GM13976 (cell line): ENCODE data around the gene COBL.

ENCODE experiments used
- DNase-seq: peaks from one replicate; pipeline ENCODE4 v3.0.0; 2012; ENCODE audit warnings: low spot score
- in situ Hi-C: fragments of 300-500 bp; cut with MboI; formaldehyde crosslinking; loops from one replicate; pipeline ENCODE4 v1.12.0; 2022; ENCODE audit warnings: low sequenced_read_pairs, mixed read lengths, inconsistent platforms; ENCODE audit not compliant: unreplicated experiment
- TF ChIP-seq, protein P1 (sequence below): IDR thresholded peaks from 2 replicates; pipeline ENCODE4 v1.5.1; 2012; ENCODE audit warnings: borderline replicate concordance, mild to moderate bottlenecking; ENCODE audit not compliant: insufficient read depth; ENCODE audit errors: extremely low read depth, missing control alignments, control extremely low read depth

COBL gene

GRCh38 chr7:51220226-51220625 lies 96.4 kb downstream of the COBL start:
- no peak for DNase-seq
- TF ChIP-seq, protein P1, sequence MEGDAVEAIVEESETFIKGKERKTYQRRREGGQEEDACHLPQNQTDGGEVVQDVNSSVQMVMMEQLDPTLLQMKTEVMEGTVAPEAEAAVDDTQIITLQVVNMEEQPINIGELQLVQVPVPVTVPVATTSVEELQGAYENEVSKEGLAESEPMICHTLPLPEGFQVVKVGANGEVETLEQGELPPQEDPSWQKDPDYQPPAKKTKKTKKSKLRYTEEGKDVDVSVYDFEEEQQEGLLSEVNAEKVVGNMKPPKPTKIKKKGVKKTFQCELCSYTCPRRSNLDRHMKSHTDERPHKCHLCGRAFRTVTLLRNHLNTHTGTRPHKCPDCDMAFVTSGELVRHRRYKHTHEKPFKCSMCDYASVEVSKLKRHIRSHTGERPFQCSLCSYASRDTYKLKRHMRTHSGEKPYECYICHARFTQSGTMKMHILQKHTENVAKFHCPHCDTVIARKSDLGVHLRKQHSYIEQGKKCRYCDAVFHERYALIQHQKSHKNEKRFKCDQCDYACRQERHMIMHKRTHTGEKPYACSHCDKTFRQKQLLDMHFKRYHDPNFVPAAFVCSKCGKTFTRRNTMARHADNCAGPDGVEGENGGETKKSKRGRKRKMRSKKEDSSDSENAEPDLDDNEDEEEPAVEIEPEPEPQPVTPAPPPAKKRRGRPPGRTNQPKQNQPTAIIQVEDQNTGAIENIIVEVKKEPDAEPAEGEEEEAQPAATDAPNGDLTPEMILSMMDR = no peak
- in situ Hi-C loops = no loop called here

- DNase-seq = no peak
- in situ Hi-C loops = no loop called here
Measured at GRCh38 chr7:51219261-51219988, 97.2 kb downstream of the COBL start.

GRCh38 chr7:51217804-51218203 lies 98.8 kb downstream of the COBL start:
- in situ Hi-C loops = no loop called here
- DNase-seq = no peak
- TF ChIP-seq, protein P1 = no peak

More at GRCh38 chr7:51219261-51219988, 97.2 kb downstream of the COBL start:
- TF ChIP-seq, protein P1 = no peak

- in situ Hi-C loops = no loop called here
- TF ChIP-seq, protein P1 = no peak
- no peak for DNase-seq
Measured at GRCh38 chr7:51214098-51214497, 102.5 kb downstream of the COBL start.

DNA sequence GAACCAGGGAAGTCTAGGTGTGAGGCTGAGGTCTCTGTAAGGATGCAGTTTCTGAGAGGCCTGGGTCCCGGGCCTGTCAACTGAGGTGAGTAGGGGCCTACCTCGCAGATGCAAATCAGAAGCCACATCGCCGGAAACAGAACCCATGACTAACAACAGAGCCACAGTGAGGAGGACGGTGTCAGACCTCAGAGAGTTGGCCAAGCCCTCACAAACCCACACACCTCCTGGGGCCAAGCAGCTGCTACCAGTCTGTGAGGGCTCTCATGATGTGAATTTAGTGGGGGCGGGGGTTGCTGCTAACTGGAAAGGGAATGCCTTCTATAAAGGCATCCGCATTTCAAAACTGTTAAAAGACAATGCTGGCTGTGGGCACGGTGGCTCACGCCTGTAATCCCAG lies 103.0 kb downstream of the COBL start:
- TF ChIP-seq, protein P1 = no peak
- in situ Hi-C loops = no loop called here
- no peak for DNase-seq

- DNase-seq = no peak
- TF ChIP-seq, protein P1 = no peak
- in situ Hi-C loops = no loop called here
Measured at GRCh38 chr7:51210766-51211165, 105.8 kb downstream of the COBL start.
